Heart left ventricle (tissue), 13 donors: ENCODE measurements around the gene SGK1.

Experiments used
- CTCF ChIP-seq, 12 donors: fragments of 200-600 bp; sonication (generic) in 4 of 12; IDR thresholded peaks; one replicate each; pipeline versions ENCODE4 v1.5.0 to v1.8.0; 2018 to 2022; ENCODE audit warnings: antibody characterized with exemption in 12 of 12, mild to moderate bottlenecking in 5 of 12
- POLR2A ChIP-seq, 2 donors: fragments of 450-650 bp; IDR thresholded peaks; one replicate each; pipeline ENCODE4 v1.6.1; 2017; ENCODE audit warnings: antibody characterized with exemption in 2 of 2, mild to moderate bottlenecking in 2 of 2, moderate library complexity in 2 of 2
- donor health status: ischemic (EF 13 %, LVEDD 7.1; RV severe dilation, severe dysfunction).
- donor health status: DM: no; HTN: yes; CAD: no.
- donor health status: DM: no; HTN: no; CAD: no.
- donor health status: ischemic (EF 25% LVEDD 6.9; RV normal size, moderate dysfunction).
- donor health status: ischemic (EF 25% LVEDD 5.7; RV mildly dilated, moderate dysfunction).
- donor health status: ischemic (EF 35%, LVEDD 5.7; RV mildly dilated, moderate dysfunction).
- donor health status: nonischemic (EF 11% LVEDD 7.7; RV severe dilation, severe dysfunction).
- donor health status: DM: yes; HTN: yes; CAD: no.
- donor health status: PGD.
- donor health status: ischemic (EF 29% LVEDD 5.4; RV normal size, mild dysfunction).
- donor health status: nonischemic (EF 23%, LVEDD 6.1; RV moderate dilation, normal function).

GRCh38 chr6:134359302-134359701 lies 41.4 kb upstream of the SGK1 start:
- no peak for TF ChIP-seq CTCF (IDR thresholded peaks at IDR 0.05)
- TF ChIP-seq POLR2A (IDR thresholded peaks at IDR 0.05), result no peak
